DMS53 treated with DMSO at 0.1 percent for 48 hours (cell line): Measurements from ENCODE around the gene MEIS3.
"Not testable (repeated sequence)": the region's sequence is repeated elsewhere in the genome, so short reads cannot be mapped to it uniquely, and the experiment has no call there.

Experiments used
- DNase-seq: peaks from one replicate; lab custom pipeline; 2025; ENCODE audit not compliant: unreplicated experiment; lab: John Stamatoyannopoulos, UW

Gene MEIS3

DNA sequence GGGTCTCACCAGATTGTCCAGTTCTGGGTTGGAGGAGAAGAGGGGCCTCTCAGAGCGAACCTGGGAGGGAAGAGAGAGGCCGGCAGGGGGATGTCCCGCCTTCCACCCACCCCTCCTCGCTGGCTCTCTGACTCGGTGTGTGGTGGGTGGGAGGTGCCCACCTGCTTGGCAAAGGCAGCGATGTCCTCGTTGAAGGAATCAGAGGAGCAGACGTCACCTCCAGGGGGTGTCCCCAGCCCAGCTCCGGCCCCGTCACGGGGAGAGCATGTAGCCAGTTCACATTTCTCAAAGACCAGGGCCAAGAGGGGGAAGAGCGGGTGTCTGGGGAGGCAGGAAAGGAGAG, 2.7 kb downstream of the MEIS3 start:
- DNase-seq: no peak

DNA sequence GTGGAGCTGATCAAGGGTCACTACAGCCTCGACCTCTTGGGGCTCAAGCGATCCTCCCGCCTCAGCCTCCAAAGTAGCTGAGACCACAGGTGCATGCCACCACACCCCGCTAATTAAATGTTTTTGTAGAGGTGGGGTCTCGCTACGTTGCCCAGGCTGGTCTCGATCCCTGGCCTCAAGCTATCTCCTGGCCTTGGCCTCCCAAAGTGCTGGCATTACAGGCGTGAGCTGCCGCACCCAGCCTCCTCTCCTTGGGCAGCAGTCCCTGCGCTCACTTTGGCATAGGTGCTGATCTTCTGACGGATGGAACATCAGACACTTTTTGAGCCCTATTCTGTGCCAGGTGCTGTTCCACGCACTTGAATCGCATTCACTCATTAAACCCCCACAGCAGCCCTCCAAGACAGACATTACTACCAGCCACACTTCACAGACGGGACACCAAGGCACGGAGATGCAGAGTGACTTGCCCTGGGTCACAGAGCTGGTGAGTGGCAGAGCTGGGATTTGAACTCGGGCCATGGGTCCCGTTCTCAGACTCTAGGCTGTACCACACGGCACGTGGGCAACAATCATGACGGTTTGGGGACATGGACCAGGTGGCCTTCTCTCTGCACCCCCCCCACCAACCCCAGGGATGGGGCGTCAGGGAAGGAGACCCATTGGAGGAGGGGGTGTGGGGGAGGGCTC, 3.2 kb downstream of the MEIS3 start:
- DNase-seq: no peak

DNA sequence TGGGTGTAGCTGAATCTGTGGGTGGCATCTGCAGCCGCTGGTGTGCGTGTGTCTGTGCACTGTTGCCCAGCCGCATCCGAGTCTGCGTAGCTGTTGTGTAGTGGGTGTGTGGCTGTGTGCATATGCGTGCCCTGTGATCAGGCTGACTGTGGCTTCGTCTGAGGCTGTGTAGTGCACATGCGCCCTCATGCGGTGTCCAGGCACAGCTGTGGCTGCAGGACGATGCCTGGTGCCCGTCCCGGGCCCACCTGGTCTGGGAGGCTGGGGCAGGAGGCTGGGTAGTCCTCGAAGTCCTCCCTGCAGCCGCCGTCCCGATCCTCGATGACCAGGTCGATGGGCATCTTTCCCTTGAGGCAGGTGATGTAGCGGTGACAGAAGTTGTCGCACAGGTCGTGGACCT, 4.9 kb downstream of the MEIS3 start:
- DNase-seq: peak; percentile 38

DNA sequence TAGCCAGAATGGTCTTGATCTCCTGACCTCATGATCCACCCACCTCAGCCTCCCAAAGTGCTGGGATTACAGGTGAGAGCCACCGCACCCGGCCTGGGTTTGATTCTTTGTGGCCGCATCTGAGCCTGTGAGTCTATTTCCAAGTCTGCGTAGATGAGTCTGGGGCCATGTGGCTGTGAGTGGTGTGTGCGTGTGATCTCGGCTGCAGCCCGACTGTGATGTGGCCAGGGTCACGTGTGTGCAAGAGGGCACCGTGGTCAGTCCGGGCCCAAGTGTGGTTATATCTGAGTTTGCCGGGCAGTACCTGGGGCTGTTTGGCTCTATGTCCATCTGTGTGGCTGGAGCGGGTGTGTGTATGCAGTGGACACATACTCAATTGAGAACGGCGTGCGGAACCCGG, 5.4 kb downstream of the MEIS3 start:
- no peak for DNase-seq

DNA sequence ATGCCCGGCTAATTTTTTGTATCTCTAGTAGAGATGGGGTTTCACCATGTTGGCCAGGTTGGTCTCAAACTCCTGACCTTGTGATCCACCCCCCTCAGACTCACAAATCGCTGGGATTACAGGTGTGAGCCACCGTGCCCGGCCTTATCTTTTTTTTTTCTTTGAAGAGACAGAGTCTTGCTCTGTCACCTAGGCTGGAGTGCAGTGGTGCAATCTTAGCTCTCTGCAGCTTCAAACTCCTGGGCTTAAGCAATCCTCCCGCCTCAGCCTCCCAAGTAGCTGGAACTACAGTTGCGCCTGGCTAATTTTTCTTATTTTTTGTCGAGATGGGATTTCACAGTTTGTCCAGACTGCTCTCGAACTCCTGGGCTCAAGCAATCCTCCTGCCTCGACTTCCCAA, 7.6 kb downstream of the MEIS3 start:
- not testable (repeated sequence) for DNase-seq

DNA sequence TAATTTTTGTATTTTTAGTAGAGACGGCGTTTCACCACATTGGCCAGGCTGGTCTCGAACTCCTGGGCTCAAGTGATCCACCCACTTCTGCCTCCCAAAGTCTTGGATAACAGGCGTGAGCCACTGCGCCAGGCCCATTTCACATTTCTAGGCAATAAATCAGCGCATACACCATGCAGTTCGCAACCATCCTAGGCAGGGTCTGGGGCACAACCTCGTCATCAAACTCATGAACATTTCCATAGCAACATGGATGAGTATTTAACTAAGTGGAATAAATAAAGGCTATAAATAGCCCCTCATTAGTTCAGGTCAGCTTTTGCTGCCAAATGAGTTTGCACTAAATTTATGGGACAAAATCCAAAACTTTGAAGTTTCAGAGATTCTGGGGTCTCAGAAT, 8.2 kb downstream of the MEIS3 start:
- no peak for DNase-seq

DNA sequence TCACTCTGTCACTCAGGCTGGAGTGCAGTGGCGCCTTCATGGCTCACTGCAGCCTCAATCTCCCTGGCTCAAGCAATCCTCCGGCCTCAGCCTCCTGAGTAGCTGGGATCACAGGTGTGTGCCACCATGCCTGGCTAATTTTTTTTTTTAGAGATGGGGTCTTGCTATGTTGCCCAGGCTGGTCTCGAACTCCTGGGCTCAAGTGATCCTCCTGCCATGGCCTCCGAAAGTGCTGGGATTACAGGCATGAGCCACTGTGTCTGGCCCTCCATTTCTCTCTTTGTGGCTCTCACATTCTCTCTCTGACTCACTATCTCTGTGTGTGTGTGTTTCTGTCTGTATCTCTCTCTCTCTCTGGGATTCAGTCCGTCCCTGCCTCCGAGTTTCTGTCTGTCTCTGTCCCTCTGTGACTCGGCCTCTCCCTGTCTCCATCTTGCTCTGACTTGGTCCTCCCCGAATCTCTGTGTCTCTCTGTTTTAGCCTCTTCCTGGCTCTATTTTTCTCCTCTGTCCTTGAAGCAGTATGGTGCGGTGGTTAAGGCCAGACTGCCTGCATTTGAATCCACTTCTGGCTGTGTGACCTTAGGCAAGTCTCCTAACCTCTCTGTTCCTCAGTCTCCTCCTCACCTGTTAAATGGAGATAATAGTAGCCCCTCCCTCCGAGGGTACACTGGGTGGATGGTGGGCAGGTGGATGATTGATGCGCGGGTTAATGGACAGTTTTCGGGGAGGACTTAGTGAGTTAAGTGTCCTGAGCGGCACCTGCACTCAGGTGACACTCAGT, 11.0 kb downstream of the MEIS3 start:
- DNase-seq: no peak

DNA sequence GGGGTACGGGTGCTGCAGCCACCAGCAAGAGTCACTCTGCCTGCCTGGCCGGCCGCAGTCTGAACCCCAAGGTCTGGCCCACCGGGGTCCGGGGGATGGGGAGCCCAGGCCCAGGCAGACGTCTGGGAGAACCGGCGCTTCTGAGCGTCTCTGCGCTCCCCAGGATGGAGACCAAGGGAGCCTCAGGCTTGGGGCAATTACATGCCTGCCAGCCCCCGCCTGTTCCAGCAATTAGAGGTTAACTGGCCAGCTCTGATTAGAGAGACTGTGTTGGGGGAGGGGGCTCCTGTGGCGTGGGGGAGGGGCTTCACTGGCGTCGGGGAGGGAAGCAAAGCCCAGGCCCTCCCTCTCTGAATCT, 11.9 kb downstream of the MEIS3 start:
- DNase-seq: no peak

DNA sequence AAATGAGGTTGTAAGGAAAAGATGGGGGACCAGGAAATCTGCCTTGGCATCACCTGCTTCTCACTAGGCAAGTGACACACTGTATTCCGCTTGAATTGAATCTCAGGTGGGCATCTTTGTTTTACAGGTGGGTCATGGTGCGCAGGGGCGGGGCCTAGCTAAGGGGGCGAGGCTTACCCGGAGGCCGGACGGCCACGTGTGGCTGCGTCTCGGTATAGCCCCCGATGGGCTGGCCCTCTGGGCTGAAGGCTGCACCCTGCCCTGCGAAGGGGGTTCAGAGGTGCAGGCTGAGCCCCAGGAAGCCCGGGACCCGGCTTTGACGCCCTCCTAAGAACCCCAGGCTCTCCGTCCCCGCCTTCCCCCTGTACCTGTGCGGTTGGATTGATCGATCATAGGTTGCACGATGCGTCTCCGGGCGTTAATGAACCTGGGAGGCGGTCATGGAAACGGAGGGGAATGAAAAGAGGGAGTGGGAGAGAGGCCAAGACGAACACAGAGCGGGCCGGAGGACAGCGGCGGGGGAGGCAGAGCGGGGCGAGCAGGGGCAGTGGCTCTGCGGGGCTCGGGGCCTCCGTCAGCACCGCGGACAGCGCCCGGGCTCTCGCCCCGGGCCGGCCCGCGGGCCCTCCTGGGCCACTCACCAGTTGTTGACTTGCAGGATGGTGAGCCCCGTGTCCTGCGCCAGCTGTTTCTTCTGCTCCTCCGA, 12.5 kb downstream of the MEIS3 start:
- DNase-seq: no peak

DNA sequence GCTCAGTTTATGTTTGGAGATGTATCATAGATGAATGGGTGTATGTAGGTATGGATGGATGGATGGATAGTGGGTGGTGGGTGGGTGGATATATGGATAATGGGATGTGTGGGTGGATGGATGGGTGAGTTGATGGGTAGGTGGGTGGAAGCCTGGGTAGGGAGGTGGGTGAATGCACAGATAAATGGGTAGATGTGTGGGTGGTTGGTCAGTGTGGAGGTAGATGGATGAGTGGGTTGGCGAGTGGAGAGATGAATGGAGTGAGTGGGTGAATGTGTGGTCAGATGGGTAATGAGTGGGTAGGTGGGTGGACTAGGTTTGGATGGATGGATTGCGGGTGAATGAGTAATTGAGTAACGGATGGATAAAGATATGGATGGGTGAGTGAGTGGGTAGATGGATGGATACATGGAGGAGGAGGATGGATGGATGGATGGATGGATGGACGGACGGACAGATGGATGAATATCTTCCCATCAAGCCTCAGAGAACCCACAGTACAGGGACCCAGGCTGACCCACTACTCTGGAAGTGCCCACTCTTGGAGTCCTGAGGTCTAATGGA, 13.4 kb downstream of the MEIS3 start:
- DNase-seq: no peak

DNA sequence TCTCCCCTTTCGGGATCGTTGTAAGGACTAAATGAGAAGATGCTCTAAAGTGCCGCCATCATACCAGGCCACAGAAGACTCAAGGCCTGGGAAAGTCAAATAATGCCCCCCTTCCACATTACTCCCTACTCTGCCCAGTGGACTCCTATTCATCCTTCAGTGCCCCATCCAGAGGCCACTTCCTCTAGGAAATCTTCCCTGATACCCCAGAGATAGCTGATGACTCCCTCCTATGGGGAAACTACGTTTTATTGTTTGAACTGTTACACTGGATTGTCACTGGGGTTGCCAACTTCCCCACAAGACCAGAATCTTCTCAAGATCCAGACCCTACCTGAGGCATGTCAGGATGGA, 14.2 kb downstream of the MEIS3 start:
- no peak for DNase-seq

DNA sequence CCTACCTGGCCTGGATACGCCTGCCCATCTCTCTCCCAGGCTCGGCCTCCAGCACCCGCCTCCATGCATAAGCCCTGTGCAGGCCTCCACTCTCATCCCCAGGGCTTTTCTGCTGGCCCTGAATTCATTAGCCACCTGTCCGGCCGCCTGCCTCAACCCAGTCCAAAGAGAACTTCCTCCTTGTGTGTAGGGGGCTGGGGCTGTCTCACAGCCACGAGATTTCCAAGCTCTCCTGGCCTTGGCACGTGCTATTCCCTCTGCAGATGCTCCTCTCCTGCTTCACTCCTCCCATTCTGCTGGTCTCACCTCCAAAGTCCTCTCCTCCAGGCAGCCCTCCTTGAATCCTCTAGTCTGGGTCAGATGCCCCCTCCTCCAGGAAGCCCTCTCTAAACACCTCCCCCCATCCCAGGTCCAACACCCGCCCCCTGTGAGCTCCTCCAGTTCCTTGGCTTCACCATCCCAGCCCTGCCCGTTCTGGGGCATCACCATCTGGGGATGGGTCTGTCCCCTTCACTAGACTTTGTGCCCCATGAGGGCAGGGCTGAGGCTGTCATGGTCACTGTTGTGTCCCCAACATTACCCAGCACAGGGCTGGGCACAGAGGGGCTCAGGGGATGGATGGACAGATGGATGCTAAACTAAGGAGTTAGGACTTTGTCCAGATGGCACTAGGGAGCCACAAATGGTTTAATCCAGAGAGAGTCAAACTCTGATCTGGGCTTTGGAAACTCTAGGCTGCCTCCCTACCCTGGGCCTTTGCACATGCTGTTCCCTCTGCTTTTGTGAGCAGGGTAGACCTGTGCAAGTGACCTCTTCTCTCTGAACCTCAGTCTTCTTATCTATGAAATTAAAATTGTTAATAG, 14.8 kb downstream of the MEIS3 start:
- no peak for DNase-seq

DNA sequence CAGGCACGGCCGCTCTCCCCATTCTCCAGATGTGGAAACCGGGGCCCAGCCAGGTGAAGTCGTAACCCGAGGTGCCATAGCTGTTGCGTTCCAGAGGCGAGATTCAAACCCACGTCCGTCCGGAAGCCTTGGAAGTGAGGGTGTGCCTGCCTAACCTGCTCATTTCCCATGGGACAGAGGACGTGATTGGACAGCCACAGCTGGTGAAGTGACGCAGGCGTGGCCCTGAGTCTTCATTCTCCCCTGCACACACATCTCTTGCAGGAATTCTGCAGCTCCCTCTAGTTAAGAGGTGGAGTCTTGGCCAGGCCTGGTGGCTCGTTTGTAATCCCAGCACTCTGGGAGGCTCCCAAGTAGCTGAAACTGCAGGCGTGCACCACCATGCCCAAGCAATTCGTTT, 16.8 kb downstream of the MEIS3 start:
- DNase-seq: no peak

DNA sequence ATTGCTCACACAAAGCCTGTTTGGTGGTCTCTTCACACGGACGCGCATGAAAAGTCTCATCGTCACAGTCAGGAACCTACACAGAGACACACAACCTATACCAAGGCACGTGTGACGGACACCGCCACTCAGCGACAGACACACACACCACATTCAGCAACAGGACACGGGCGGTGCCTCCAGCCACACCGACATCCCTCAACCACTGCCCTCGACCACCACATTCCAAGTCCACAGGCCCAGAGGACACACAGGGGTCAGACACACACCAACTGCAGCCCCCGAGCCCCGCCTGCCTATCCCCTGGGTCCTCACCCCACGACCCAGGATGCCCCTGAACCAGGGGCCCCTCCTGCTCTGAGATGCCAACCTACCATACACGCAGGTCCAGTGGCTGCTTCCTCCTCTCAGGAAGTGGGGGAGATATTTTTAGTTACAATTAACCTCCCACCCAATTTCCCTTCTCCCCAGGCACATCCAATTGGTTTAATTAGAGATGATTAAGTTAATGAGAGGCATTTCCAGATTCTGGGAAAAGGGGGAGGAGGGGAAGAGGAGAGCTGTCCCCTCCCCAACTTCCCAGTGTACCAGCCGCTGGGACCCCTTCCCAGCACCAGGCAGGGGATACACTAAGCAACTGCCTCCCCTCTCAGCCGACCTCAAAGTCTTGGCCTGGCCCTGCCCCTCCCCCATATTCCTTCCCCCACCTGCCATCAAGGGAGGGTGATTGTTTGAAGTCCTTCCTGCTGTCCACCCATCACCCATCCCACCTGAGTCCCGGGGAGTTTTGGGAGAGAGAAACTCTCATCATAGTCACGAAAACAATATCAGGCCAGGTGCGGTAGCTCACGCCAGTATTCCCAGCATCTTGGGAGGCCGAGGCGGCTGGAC, 20.4 kb downstream of the MEIS3 start:
- DNase-seq: no peak

DNA sequence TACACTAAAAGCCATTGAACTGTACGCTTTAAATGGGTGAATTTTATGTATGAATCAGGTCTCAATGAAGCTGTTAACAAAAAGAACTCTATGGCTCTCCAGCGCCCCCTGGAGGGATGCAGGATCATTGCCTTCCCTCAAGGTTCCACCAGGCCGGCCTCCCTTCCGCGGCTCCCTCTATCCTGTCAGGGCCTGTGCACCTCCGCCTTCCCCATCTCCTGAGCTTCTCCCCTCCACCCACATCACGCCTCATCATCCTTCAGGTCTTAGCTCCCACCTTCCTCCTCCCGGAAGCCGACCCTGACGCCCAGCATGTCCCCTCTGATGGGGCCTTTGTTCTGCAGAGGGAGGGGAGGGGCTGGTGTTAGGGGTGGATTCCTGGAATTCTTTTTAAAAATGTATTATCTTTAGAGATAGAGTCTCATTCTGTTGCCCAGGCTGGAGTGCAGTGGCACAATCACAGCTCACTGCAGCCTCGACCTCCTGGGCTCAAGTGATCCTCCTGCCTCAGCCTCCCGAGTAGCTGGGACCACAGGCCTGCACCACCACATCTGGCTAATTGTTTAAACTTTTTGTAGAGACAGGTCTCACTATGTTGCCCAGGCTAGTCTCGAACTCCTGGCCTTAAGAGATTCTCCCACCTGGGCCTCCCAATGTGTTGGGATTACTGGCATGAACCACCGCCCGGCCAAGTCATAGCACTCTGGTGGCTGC, 27.7 kb downstream of the MEIS3 start:
- peak; percentile 75 for DNase-seq

DNA sequence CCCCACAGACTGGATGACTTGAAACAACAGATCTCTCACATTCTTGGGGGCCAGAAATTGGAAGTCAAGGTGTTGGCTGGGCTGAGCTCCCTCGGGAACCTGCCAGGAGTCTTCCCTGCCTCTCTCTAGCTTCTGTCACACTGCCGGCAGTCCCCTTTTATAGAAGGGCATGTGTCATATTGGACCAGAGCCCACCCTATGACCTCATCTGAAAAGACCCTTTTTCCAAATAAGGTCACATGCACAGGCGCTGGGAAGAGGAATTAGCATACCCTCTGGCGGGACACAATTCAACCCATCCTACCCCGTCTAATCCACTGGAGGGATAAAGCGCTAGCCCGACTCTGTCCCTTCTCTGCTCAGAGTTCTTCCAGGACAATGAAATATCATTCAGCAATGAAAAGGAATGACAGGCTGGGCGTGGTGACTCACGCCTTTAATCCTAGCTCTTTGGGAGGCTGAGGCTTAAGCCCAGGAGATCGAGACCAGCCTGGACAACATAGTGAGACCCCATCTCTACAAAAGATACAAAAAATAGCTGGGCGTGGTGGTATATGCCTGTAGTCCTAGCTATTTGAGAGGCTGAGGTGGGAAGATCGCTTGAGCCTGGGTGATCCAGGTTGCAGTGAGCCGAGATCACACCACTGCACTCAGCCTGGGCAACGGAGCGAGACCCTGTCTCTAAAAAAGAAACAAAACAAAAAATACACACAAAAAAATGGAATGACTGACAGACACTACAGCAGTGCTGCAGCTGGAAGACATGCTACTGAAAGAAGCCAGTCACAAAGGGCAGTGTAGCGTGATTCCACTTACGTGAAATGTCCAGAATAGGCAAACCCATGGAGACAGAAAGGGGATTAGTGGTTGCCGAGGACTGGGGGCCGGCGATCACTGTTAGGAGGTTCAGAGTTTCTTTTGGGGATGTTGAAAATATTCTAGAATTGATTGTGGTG, 28.5 kb downstream of the MEIS3 start:
- no peak for DNase-seq

DNA sequence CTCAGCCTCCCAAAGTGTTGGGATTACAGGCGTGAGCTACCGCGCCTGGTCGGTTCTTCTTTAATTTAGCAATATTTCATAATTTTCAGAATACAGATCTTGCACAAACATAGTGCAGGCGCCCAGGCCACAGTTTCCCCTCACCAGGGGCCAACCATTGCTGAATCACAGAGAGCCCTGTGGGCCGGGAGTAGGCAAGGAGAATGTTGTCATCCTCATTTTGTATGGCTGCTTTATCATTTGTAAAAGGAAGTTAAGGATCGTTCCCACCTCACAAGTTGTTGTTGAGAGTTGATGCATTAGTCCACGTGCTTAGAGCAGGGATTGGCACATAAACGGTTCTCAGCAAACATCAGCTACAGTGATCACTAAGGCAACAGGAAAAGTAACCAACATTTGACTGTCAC, 30.2 kb downstream of the MEIS3 start:
- DNase-seq: no peak

DNA sequence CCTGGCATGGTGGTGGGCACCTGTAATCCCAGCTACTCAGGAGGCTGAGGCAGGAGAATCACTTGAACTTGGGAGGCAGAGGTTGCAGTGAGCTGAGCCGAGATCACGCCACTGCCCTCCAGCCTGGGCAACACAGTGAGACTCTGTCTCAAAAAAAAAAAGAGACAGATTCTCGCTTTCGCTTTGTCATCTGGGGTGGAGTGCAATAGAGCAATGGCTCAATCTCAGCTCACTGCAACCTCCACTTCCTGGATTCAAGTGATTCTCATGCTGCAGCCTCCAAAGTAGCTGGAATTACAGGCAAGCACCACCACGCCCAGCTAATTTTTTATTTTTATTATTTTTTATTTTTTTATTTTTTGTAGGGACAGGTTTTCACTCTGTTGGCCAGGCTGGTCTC, 30.6 kb downstream of the MEIS3 start:
- not testable (repeated sequence) for DNase-seq
